RWPE1 (cell line): ENCODE results near the gene ZNF764.

Experiments used
- CTCF ChIA-PET: fragments of 350-600 bp; sonication (Branson Sonifier 250); formaldehyde crosslinking; extraction: SDS; loops from one replicate; lab custom pipeline; 2021; lab: Yijun Ruan, JAX
- POLR2A ChIA-PET: fragments of 400-600 bp; formaldehyde crosslinking; extraction: SDS; loops from one replicate; lab custom pipeline; 2020; ENCODE audit warnings: antibody characterized with exemption; ENCODE audit not compliant: low non-redundant PET; lab: Yijun Ruan, JAX
- DNase-seq: peaks from one replicate; pipeline ENCODE4 v3.0.0; 2012; ENCODE audit warnings: low spot score
- H3K27ac ChIP-seq: fragments of 450-650 bp; 2 replicates; pipeline ENCODE4 v1.5.1; 2017
- TF ChIP-seq, protein P1 (sequence below): fragments of 450-650 bp; conservative IDR thresholded peaks from 2 replicates; pipeline ENCODE4 v1.5.1; 2017; ENCODE audit warnings: low read depth, mild to moderate bottlenecking

ZNF764 gene

DNA sequence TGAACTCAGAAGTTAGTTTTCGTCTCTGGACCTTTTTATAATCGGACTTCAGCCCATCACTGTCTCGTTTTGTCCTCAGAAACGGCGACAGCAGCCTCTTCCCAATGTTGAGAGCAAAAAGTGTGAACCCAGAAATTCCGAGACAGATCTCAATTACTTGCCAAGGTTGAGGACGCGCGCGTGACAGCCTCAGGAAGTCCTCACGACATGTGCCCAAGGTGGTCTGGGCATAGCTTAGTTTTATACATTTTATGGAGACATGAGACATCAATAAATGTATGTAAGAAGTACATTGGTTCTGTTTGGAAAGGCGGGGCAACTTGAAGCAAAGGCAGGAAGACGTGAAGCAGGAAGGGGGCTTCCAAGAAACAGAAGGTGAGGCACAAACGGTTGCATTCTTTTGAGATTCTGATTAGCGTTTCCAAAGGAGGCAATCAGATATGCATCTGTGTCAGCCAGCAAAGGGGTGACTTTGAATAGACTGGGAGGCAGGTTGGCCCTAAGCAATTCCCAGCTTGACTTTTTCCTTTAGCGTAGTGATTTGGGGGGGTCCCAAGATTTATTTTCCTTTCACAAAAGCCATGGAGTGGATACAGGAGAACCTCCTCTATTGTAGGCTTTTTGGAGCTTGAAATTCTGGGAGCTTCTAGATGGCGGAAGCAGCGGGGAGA, 22.9 kb downstream of the ZNF764 start:
- DNase-seq: no peak
- ChIA-PET POLR2A (interaction anchor here (0.6 to 1.5 kb wide), 6 partner anchors 8 to 157 kb away, joined by 3 to 7 read pairs (median 4); partner anchors contain the start of genes DCTPP1, SEPHS2 and ZNF764), CTCF (interaction anchor here (0.6 to 2.0 kb wide), 14 partner anchors 8 to 436 kb away, joined by 3 to 30 read pairs (median 4); partner anchors contain the start of genes DCTPP1, PRR14, ZNF764 and ZNF768)
- TF ChIP-seq, protein P1, sequence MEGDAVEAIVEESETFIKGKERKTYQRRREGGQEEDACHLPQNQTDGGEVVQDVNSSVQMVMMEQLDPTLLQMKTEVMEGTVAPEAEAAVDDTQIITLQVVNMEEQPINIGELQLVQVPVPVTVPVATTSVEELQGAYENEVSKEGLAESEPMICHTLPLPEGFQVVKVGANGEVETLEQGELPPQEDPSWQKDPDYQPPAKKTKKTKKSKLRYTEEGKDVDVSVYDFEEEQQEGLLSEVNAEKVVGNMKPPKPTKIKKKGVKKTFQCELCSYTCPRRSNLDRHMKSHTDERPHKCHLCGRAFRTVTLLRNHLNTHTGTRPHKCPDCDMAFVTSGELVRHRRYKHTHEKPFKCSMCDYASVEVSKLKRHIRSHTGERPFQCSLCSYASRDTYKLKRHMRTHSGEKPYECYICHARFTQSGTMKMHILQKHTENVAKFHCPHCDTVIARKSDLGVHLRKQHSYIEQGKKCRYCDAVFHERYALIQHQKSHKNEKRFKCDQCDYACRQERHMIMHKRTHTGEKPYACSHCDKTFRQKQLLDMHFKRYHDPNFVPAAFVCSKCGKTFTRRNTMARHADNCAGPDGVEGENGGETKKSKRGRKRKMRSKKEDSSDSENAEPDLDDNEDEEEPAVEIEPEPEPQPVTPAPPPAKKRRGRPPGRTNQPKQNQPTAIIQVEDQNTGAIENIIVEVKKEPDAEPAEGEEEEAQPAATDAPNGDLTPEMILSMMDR: no peak
- H3K27ac ChIP-seq: peak overlapping the region; percentile 89

DNA sequence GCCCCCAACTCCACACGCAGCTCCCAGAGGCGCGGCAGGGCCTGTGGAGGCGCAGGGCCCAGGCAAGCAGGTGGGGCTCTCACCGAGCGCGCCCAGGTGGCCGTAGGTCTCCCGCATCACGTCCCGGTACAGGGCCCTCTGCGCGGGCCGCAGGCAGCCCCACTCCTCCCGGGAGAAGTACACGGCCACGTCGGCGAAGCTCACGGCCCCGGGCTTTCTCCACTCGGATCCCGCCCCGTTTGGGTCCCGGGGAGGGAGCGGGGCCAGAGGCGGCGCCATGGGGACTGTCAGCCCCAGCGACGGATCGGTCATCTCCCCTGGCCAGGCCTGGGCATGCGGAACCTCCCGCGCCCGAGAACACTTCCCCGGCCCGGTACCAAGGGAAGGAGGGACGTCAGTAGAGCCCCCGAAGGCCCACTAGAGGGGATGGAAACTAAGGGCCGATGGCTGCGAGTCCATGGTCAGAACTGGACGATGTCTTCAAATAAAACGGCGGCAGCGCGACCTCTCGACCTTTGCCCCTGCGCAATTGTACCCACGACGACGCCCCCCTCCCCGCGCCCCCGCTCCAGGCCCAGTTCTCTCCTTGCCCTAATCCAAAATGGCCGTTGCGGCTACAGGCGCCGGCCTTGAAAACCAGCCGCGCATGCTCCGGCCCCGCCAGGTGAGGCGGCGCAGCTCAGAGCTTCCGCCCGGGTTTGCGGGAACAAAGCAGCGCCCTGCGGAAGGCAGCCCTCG, 23.6 kb downstream of the ZNF764 start, which contains the start of gene ZNF747:
Gene ZNF747, minus strand, starts transcription at position 491 of the 738 bp plus-strand sequence. Its CDS starts 179 bp downstream, at position 312.
- peak within 1 kb of the TSS; percentile 89 for H3K27ac ChIP-seq
- TF ChIP-seq, protein P1: no peak
- CTCF ChIA-PET: interaction anchor here (0.6 to 2.0 kb wide), 3 partner anchors 73 to 104 kb away, joined by 3 to 30 read pairs (median 3); partner anchors contain the start of gene DCTPP1
- DNase-seq: peak; percentile 83
- POLR2A ChIA-PET: interaction anchor here (0.6 to 1.5 kb wide), 3 partner anchors 24 to 156 kb away, joined by 3 to 5 read pairs (median 3); partner anchors contain the start of genes DCTPP1 and ZNF764

- CTCF ChIA-PET: interaction anchor here (0.6 to 1.0 kb wide), 3 partner anchors 72 to 92 kb away, joined by 3 read pairs; no protein-coding TSS in a partner anchor
- POLR2A ChIA-PET: interaction anchor here (0.7 to 1.5 kb wide), 3 partner anchors 25 to 104 kb away, joined by 3 to 5 read pairs (median 5); partner anchors contain the start of genes DCTPP1 and ZNF764
- peak; percentile 11 for DNase-seq
- TF ChIP-seq, protein P1: no peak
- H3K27ac ChIP-seq: peak overlapping the region; percentile 89
These were observed 24.3 kb downstream of the ZNF764 start for GRCh38 chr16:30533748-30534367.

- H3K27ac ChIP-seq: peak overlapping the region; percentile 89
- ChIA-PET CTCF (interaction anchor here (0.6 kb wide), 1 partner anchor 91 kb away, joined by 3 read pairs; no protein-coding TSS in a partner anchor), POLR2A (no interaction called here)
- no peak for DNase-seq
- TF ChIP-seq, protein P1: no peak
These were observed 25.0 kb downstream of the ZNF764 start for GRCh38 chr16:30533146-30533522.

DNA sequence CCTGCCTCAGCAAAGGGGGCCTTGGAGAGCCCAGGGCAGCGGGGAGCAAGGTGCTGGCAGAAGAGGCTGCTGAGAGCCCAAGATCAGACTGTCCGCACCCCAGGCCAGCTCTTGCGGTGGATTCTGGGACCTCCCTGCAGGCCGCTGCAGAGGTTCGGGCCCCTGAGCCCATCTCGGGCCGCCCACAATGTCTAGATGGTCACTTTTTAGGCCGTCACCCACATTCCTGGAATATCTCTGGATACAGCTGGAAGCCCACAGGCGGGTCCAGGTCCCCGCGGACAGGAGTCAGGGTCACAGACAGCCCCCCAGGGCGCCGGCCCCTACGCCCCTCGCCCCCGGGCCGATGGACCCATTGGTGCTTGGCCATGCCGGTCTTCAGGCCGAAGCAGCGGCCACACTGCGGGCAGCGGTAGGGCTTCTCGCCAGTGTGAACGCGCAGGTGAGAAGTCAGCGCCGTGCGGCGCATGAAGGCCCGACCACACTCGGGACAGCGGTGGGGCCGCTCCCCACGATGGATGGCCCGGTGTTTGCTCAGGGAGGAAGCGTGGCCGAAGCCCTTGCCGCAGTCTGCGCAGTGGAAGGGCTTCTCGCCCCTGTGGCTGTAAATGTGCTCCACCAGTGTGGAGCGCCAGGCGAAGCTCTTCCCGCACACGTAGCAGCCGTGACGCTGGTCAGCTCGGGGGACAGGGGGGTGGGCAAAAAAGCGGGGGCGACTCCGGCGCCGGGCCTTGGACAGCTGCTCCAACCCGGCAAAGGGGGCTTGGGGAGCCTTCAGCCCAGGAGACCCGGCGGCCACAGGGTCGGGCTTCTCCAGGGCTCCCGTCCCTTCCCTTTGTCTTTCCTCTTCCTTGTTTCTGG, 25.7 kb downstream of the ZNF764 start:
- TF ChIP-seq, protein P1: no peak
- H3K27ac ChIP-seq: peak overlapping the region; percentile 89
- ChIA-PET POLR2A (no interaction called here), CTCF (interaction anchor here (0.6 kb wide), 1 partner anchor 76 kb away, joined by 3 read pairs; no protein-coding TSS in a partner anchor)
- no peak for DNase-seq
